ENCODE results near the gene BTNL3.

The BTNL3 gene

GRCh38 chr5:180975338-180975737 is 13.3 kb upstream of the BTNL3 start:
- H2BK12ac ChIP-seq (ENCODE audit: low read length in 2 of 2) = no peak overlapping the region
- H4K8ac ChIP-seq (ENCODE audit: low read length) = no peak overlapping the region
- H3K23ac ChIP-seq (ENCODE audit: low read length in 2 of 2) = no peak overlapping the region
- H2AK5ac ChIP-seq (ENCODE audit: low read length, severe bottlenecking) = no peak overlapping the region
- H2BK120ac ChIP-seq (ENCODE audit: low read depth, low read length) = no peak overlapping the region
- H3K4ac ChIP-seq (ENCODE audit: low read depth in 1 of 2, low read length in 2 of 2) = no peak overlapping the region
- H3K27ac ChIP-seq (ENCODE audit: low read length, poor library complexity, severe bottlenecking) = no peak overlapping the region
- H2BK5ac ChIP-seq (ENCODE audit: low read depth, low read length, poor library complexity, severe bottlenecking) = no peak overlapping the region
- H3K14ac ChIP-seq (ENCODE audit: low read length in 2 of 2) = no peak overlapping the region
- H3K27me3 ChIP-seq (ENCODE audit: control insufficient read depth in 1 of 2, insufficient read depth in 1 of 2, low read length in 2 of 2) = no peaks in the 10 kb centered on the region
- no peak overlapping the region for H2BK15ac ChIP-seq (ENCODE audit: low read depth, poor library complexity, severe bottlenecking)
- no peak overlapping the region for H3K18ac ChIP-seq (ENCODE audit: low read depth in 1 of 2, low read length in 2 of 2)
- H3K9ac ChIP-seq (ENCODE audit: low read length) = no peak overlapping the region
- no peaks in the 10 kb centered on the region for H3K4me1 ChIP-seq (ENCODE audit: control insufficient read depth, insufficient read depth, low read depth, low read length)
- no peaks in the 10 kb centered on the region for H3K79me1 ChIP-seq (replicated peaks; ENCODE audit: low read length, poor library complexity, severe bottlenecking)
- no peak overlapping the region for H3K4me2 ChIP-seq (ENCODE audit: low read length, poor library complexity, severe bottlenecking)
- H2AFZ ChIP-seq (ENCODE audit: low read depth, low read length) = no peak overlapping the region
- H3K9me3 ChIP-seq (ENCODE audit: control insufficient read depth, low read length) = no peaks in the 10 kb centered on the region
- H3K4me3 ChIP-seq (ENCODE audit: insufficient read depth in 1 of 2, low read depth in 1 of 2, low read length in 2 of 2) = no peak overlapping the region
- no peak overlapping the region for H4K91ac ChIP-seq (ENCODE audit: low read length)
- WGBS = 50% methylated on average over 1 of the region's 2 CpGs
- H3K36me3 ChIP-seq (ENCODE audit: control insufficient read depth in 1 of 2, insufficient read depth in 2 of 2, low read depth in 1 of 2, low read length in 2 of 2) = no peaks in the 10 kb centered on the region
- DNase-seq = no peak

GRCh38 chr5:180976518-180976917 is 12.1 kb upstream of the BTNL3 start:
- Histone ChIP-seq H3K27ac (ENCODE audit: low read length, poor library complexity, severe bottlenecking) (no peak overlapping the region), H2BK120ac (ENCODE audit: low read depth, low read length) (no peak overlapping the region), H3K4me1 (ENCODE audit: control insufficient read depth, insufficient read depth, low read depth, low read length) (no peaks in the 10 kb centered on the region), H3K9ac (ENCODE audit: low read length) (no peak overlapping the region), H3K14ac (ENCODE audit: low read length in 2 of 2) (no peak overlapping the region), H3K4ac (ENCODE audit: low read depth in 1 of 2, low read length in 2 of 2) (no peak overlapping the region), H2AK5ac (ENCODE audit: low read length, severe bottlenecking) (no peak overlapping the region), H3K18ac (ENCODE audit: low read depth in 1 of 2, low read length in 2 of 2) (no peak overlapping the region), H3K23ac (ENCODE audit: low read length in 2 of 2) (no peak overlapping the region), H3K4me2 (ENCODE audit: low read length, poor library complexity, severe bottlenecking) (no peak overlapping the region), H3K79me1 (replicated peaks; ENCODE audit: low read length, poor library complexity, severe bottlenecking) (no peaks in the 10 kb centered on the region), H2BK15ac (ENCODE audit: low read depth, poor library complexity, severe bottlenecking) (no peak overlapping the region), H3K9me3 (ENCODE audit: control insufficient read depth, low read length) (no peaks in the 10 kb centered on the region), H3K27me3 (ENCODE audit: control insufficient read depth in 1 of 2, insufficient read depth in 1 of 2, low read length in 2 of 2) (no peaks in the 10 kb centered on the region), H3K4me3 (ENCODE audit: insufficient read depth in 1 of 2, low read depth in 1 of 2, low read length in 2 of 2) (no peak overlapping the region), H4K8ac (ENCODE audit: low read length) (no peak overlapping the region), H2BK5ac (ENCODE audit: low read depth, low read length, poor library complexity, severe bottlenecking) (no peak overlapping the region), H2BK12ac (ENCODE audit: low read length in 2 of 2) (no peak overlapping the region), H2AFZ (ENCODE audit: low read depth, low read length) (no peak overlapping the region), H3K36me3 (ENCODE audit: control insufficient read depth in 1 of 2, insufficient read depth in 2 of 2, low read depth in 1 of 2, low read length in 2 of 2) (no peaks in the 10 kb centered on the region), H4K91ac (ENCODE audit: low read length) (no peak overlapping the region)
- no peak for DNase-seq
- 82% methylated on average over 6 of the region's 6 CpGs for WGBS

GRCh38 chr5:180977852-180978251 is 10.8 kb upstream of the BTNL3 start:
- WGBS = 33% methylated on average over 1 of the region's 1 CpG
- Histone ChIP-seq H3K27ac (ENCODE audit: low read length, poor library complexity, severe bottlenecking) (no peak overlapping the region), H2BK5ac (ENCODE audit: low read depth, low read length, poor library complexity, severe bottlenecking) (no peak overlapping the region), H3K18ac (ENCODE audit: low read depth in 1 of 2, low read length in 2 of 2) (no peak overlapping the region), H3K14ac (ENCODE audit: low read length in 2 of 2) (no peak overlapping the region), H3K36me3 (ENCODE audit: control insufficient read depth in 1 of 2, insufficient read depth in 2 of 2, low read depth in 1 of 2, low read length in 2 of 2) (no peaks in the 10 kb centered on the region), H2BK15ac (ENCODE audit: low read depth, poor library complexity, severe bottlenecking) (no peak overlapping the region), H3K4me3 (ENCODE audit: insufficient read depth in 1 of 2, low read depth in 1 of 2, low read length in 2 of 2) (no peak overlapping the region), H3K27me3 (ENCODE audit: control insufficient read depth in 1 of 2, insufficient read depth in 1 of 2, low read length in 2 of 2) (peaks cover 0 to 10% of the 10 kb centered on the region in 2 experiments), H3K23ac (ENCODE audit: low read length in 2 of 2) (no peak overlapping the region), H3K4me2 (ENCODE audit: low read length, poor library complexity, severe bottlenecking) (no peak overlapping the region), H3K9me3 (ENCODE audit: control insufficient read depth, low read length) (no peaks in the 10 kb centered on the region), H4K8ac (ENCODE audit: low read length) (no peak overlapping the region), H2AK5ac (ENCODE audit: low read length, severe bottlenecking) (no peak overlapping the region), H3K79me1 (replicated peaks; ENCODE audit: low read length, poor library complexity, severe bottlenecking) (no peaks in the 10 kb centered on the region), H4K91ac (ENCODE audit: low read length) (no peak overlapping the region), H2BK120ac (ENCODE audit: low read depth, low read length) (no peak overlapping the region), H3K4me1 (ENCODE audit: control insufficient read depth, insufficient read depth, low read depth, low read length) (no peaks in the 10 kb centered on the region), H2AFZ (ENCODE audit: low read depth, low read length) (no peak overlapping the region), H3K9ac (ENCODE audit: low read length) (no peak overlapping the region), H2BK12ac (ENCODE audit: low read length in 2 of 2) (no peak overlapping the region), H3K4ac (ENCODE audit: low read depth in 1 of 2, low read length in 2 of 2) (no peak overlapping the region)
- DNase-seq = no peak

GRCh38 chr5:180982008-180982741 is 6.5 kb upstream of the BTNL3 start:
- no peak overlapping the region for H2BK120ac ChIP-seq (ENCODE audit: low read depth, low read length)
- H2BK5ac ChIP-seq (ENCODE audit: low read depth, low read length, poor library complexity, severe bottlenecking) = no peak overlapping the region
- H3K14ac ChIP-seq (ENCODE audit: low read length in 2 of 2) = no peak overlapping the region
- H3K4me1 ChIP-seq (ENCODE audit: control insufficient read depth, insufficient read depth, low read depth, low read length) = no peaks in the 10 kb centered on the region
- no peak overlapping the region for H3K4me2 ChIP-seq (ENCODE audit: low read length, poor library complexity, severe bottlenecking)
- no peak overlapping the region for H3K4me3 ChIP-seq (ENCODE audit: insufficient read depth in 1 of 2, low read depth in 1 of 2, low read length in 2 of 2)
- H3K27ac ChIP-seq (ENCODE audit: low read length, poor library complexity, severe bottlenecking) = no peak overlapping the region
- H3K9ac ChIP-seq (ENCODE audit: low read length) = no peak overlapping the region
- H3K79me1 ChIP-seq (replicated peaks; ENCODE audit: low read length, poor library complexity, severe bottlenecking) = no peaks in the 10 kb centered on the region
- H3K36me3 ChIP-seq (ENCODE audit: control insufficient read depth in 1 of 2, insufficient read depth in 2 of 2, low read depth in 1 of 2, low read length in 2 of 2) = no peaks in the 10 kb centered on the region
- no peak overlapping the region for H2BK12ac ChIP-seq (ENCODE audit: low read length in 2 of 2)
- no peak overlapping the region for H2AFZ ChIP-seq (ENCODE audit: low read depth, low read length)
- H2AK5ac ChIP-seq (ENCODE audit: low read length, severe bottlenecking) = no peak overlapping the region
- H3K9me3 ChIP-seq (ENCODE audit: control insufficient read depth, low read length) = no peaks in the 10 kb centered on the region
- peaks cover 0 to 20% of the 10 kb centered on the region in 2 experiments for H3K27me3 ChIP-seq (ENCODE audit: control insufficient read depth in 1 of 2, insufficient read depth in 1 of 2, low read length in 2 of 2)
- H3K4ac ChIP-seq (ENCODE audit: low read depth in 1 of 2, low read length in 2 of 2) = no peak overlapping the region
- no peak overlapping the region for H4K8ac ChIP-seq (ENCODE audit: low read length)
- no peak overlapping the region for H2BK15ac ChIP-seq (ENCODE audit: low read depth, poor library complexity, severe bottlenecking)
- no peak overlapping the region for H3K18ac ChIP-seq (ENCODE audit: low read depth in 1 of 2, low read length in 2 of 2)
- H3K23ac ChIP-seq (ENCODE audit: low read length in 2 of 2) = no peak overlapping the region
- WGBS = 79% methylated on average over 23 of the region's 23 CpGs
- DNase-seq = no peak
- H4K91ac ChIP-seq (ENCODE audit: low read length) = no peak overlapping the region
